Suppressor macrophage treated with lipopolysaccharide for 1 hour (primary cell): ENCODE results near the gene CORIN.

ENCODE experiments used
- DNase-seq, 3 donors: peaks; one replicate each; pipeline ENCODE4 v3.0.0-alpha.2; 2020 to 2022

Gene CORIN

GRCh38 chr4:47837908-47838294 lies at the start of gene CORIN:
Gene CORIN (minus strand): TSS chr4:47838067. CDS start chr4:47837949, 118 bp downstream.
- no peak for DNase-seq

- no peak for DNase-seq
These were observed 44.4 kb upstream of the CORIN start for GRCh38 chr4:47882228-47882627.

GRCh38 chr4:47879458-47879857 lies 41.6 kb upstream of the CORIN start:
- no peak for DNase-seq

GRCh38 chr4:47876784-47877546 lies 39.1 kb upstream of the CORIN start:
- no peak for DNase-seq

GRCh38 chr4:47876310-47876709 lies 38.4 kb upstream of the CORIN start:
- peak in 1 of 3 donors; percentile 27 for DNase-seq

- no peak for DNase-seq
These were observed 36.1 kb upstream of the CORIN start for GRCh38 chr4:47873877-47874541.

- DNase-seq: no peak
These were observed 25.6 kb upstream of the CORIN start for GRCh38 chr4:47863486-47863885.

GRCh38 chr4:47862297-47862696 lies 24.4 kb upstream of the CORIN start:
- no peak for DNase-seq

- DNase-seq: no peak
These were observed 22.4 kb upstream of the CORIN start for GRCh38 chr4:47860305-47860704.

- peak in 1 of 3 donors; percentile 22 for DNase-seq
These were observed 20.1 kb upstream of the CORIN start for GRCh38 chr4:47858006-47858405.

- no peak for DNase-seq
These were observed 18.8 kb upstream of the CORIN start for GRCh38 chr4:47856713-47857112.

- DNase-seq: no peak
These were observed 17.5 kb upstream of the CORIN start for GRCh38 chr4:47855350-47855749.

- peak; percentile 14 to 37 (median 22) for DNase-seq
These were observed 14.3 kb upstream of the CORIN start for GRCh38 chr4:47852136-47852535.

GRCh38 chr4:47849466-47849865 lies 11.6 kb upstream of the CORIN start:
- DNase-seq: no peak

- no peak for DNase-seq
These were observed 10.2 kb upstream of the CORIN start for GRCh38 chr4:47848041-47848440.

GRCh38 chr4:47842985-47843384 lies 5.1 kb upstream of the CORIN start:
- no peak for DNase-seq

- DNase-seq: no peak
These were observed 2.4 kb upstream of the CORIN start for GRCh38 chr4:47840291-47840690.

- DNase-seq: peak; percentile 74 to 86 (median 84)
These were observed 1.4 kb upstream of the CORIN start for GRCh38 chr4:47839259-47839658.

GRCh38 chr4:47838445-47838844 lies 578 bp upstream of the CORIN start:
- peak in 1 of 3 donors; percentile 10 for DNase-seq

GRCh38 chr4:47837094-47837907 lies 566 bp downstream of the CORIN start:
- DNase-seq: peak in 1 of 3 donors; percentile 38

- peak; percentile 71 to 85 (median 71) for DNase-seq
These were observed 1.2 kb downstream of the CORIN start for GRCh38 chr4:47836641-47837093.

- peak; percentile 7 to 33 (median 24) for DNase-seq
These were observed 2.4 kb downstream of the CORIN start for GRCh38 chr4:47835494-47835893.

- no peak for DNase-seq
These were observed 6.7 kb downstream of the CORIN start for GRCh38 chr4:47831026-47831679.
